Omental fat pad (tissue), 4 donors: ENCODE data around the gene COL23A1. TPM values are rescaled to one million over a fixed set of nuclear protein-coding genes. Genes with fewer than 3 reads are reported as not detected.
A peak's percentile ranks its signal among the peaks of the same experiment; 100 is the strongest.

Source experiments
- ATAC-seq: fragments of 150-250 bp; one replicate; pipeline ENCODE4 v1.9.1; 2016; ENCODE audit warnings: mild to moderate bottlenecking, moderate library complexity; ENCODE audit not compliant: low FRiP score
- DNase-seq: peaks from one replicate; pipeline ENCODE4 v3.0.0-alpha.2; 2019; ENCODE audit warnings: low spot score
- CTCF ChIP-seq, 3 donors: fragments of 450-650 bp; IDR thresholded peaks; one replicate each; pipeline ENCODE4 v1.5.1; 2016 to 2017; ENCODE audit warnings: antibody characterized with exemption in 3 of 3, mild to moderate bottlenecking in 3 of 3, moderate library complexity in 2 of 3
- total RNA-seq, 4 donors: library from RNA; depleted of rRNA; stranded (reverse); fragments of >200 nt; gene quantifications; one replicate each; pipeline ENCODE4 v1.1.0, GENCODE V29; 2016

Gene COL23A1
- total RNA-seq, 4 donors from 2014 or later, result 0.12 to 1.0 (median 0.49) TPM

GRCh38 chr5:178212241-178213002 is 377.8 kb downstream of the COL23A1 start:
- no peak for DNase-seq
- TF ChIP-seq CTCF (IDR thresholded peaks at IDR 0.05), result no peak
- no peak for ATAC-seq

GRCh38 chr5:178211095-178212048 is 378.8 kb downstream of the COL23A1 start:
- no peak for TF ChIP-seq CTCF (IDR thresholded peaks at IDR 0.05)
- no peak for ATAC-seq

GRCh38 chr5:178210686-178211085 is 379.5 kb downstream of the COL23A1 start:
- DNase-seq (no peak), ATAC-seq (no peak)
- TF ChIP-seq CTCF (IDR thresholded peaks at IDR 0.05), result no peak

More at GRCh38 chr5:178211095-178212048, 378.8 kb downstream of the COL23A1 start:
- DNase-seq, result no peak

- no peak for DNase-seq
- no peak for TF ChIP-seq CTCF (IDR thresholded peaks at IDR 0.05)
- no peak for ATAC-seq
Measured at GRCh38 chr5:178210073-178210535, 380.1 kb downstream of the COL23A1 start.

- ATAC-seq (no peak), DNase-seq (peak; percentile 19)
- TF ChIP-seq CTCF (IDR thresholded peaks at IDR 0.05), result no peak
Measured at GRCh38 chr5:178209334-178210072, 380.7 kb downstream of the COL23A1 start.

GRCh38 chr5:178208540-178209227 is 381.5 kb downstream of the COL23A1 start:
- ATAC-seq (no peak), DNase-seq (peak; percentile 16)
- no peak for TF ChIP-seq CTCF (IDR thresholded peaks at IDR 0.05)
